Stimulated activated CD4-positive, alpha-beta T cell treated with anti-CD3 and anti-CD28 coated beads, Interleukin-4, amount 100 ng/mL, for 1 hour (primary cell): ENCODE data around the gene SLC25A33.

Experiments
- DNase-seq: peaks from one replicate; pipeline ENCODE4 v3.0.0-alpha.2; 2020

The SLC25A33 gene

GRCh38 chr1:9589144-9589718 is 50.0 kb downstream of the SLC25A33 start:
- peak; percentile 45 for DNase-seq

DNA sequence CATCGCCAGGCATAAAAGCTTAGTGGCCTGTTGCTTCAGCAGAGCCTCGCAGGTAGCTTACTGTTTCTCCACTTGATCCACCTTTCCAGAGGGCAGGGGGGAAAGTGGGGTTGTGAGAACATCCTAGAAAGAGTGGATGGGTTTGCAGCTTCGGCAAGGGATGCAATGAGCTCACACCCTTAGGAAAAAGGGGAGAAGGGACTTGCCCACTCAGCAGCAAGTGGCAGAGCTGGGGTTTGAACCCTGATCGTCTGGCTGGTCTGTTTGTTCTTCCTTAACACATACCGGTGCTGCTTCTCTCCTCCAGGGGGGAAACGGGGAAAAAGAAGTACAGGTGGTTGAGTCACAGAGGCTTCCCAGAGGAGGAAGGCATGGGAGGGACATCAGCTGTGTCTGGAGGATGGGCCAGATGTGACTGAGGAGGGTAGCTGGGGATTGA is 50.5 kb downstream of the SLC25A33 start:
- DNase-seq: no peak

DNA sequence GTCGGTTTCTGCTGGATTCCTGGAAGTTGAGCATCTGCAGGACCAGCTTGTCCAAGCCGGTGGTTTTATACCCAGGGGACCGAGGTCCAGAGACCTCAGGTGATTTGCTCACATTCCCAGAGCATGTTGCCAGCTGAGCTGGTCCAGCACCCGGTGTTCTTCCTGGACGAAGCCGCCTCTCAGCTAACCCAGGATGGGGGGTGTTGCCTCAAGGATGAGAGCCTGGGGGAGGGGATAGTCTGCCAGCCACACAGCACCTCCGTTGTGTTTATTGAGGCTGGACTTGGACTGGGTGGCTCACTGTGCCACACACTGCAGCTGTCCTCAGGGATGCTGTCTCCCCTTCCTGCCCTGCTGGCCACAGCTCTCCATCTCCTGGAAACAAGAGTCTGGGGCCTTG is 50.9 kb downstream of the SLC25A33 start:
- no peak for DNase-seq

- DNase-seq: no peak
These were observed 51.8 kb downstream of the SLC25A33 start for GRCh38 chr1:9590945-9591668.

DNA sequence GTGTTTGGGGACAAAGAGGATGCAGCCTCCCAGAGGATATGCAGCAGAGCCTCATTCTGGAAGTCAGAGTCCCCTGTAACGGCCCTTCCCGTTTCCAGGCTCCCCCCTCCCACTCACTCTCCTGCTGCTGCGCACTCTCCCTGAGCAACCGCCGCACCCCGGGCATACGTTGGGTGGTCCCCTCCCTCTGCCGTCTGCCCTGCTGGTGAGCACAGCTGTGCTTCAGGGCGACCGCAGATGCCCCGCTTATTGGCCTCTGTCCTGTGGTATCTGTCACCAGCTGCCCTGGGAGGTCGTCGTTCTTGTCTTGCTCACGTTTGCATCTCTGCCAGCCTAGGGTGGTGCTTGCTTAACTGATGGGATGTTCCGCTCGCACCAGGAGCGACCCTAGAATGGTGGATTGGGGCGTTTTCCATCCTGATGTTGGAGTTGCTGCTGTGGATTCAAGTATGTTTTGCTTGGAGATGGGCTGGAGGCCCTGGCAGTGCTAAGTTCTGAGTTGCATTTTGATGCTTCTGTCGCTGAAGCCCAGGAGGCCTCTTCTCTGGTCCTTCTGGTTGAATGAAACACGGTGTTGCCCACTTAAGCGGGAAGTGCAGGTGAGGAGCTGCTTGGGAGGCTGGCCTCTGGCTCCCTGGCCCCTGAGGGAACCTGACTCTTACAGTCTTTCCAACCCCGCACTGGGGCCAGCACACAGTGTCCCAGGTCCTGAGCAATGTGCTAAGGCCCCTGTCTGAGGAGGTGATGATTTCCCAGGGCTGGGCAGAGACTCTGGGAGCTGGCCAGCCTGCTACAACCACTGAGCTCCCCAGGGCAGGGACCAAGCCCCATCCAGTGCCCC is 52.6 kb downstream of the SLC25A33 start:
- DNase-seq: no peak

DNA sequence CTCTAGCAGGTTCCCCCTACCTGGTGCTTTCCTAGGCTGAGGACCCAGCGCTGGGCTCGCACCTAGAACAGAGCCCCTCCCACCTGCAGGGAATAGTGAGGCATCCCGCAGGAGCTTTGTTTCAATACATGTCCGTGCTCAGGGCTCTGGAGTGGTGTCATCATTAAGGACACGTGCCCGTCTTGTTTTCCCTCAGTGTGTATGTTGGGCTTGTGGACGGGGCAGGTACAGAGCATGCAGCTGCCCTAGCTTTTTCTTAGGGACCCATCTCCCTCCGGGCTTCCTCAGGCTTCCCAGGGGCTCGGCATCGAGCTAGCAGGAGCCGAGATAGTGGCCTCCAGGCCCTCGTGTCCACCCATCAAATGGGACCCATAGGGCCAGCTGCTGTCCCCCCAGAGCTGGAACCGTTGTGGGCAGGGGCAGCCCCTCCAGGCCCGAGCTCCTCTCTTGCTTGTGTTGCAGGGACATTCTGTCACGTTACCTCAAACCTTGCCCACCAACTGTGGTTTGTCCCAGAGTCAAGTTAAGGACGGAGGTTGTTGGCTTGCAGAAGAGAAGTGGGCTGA is 53.3 kb downstream of the SLC25A33 start:
- DNase-seq: no peak

GRCh38 chr1:9593147-9593491 is 53.9 kb downstream of the SLC25A33 start:
- no peak for DNase-seq

DNA sequence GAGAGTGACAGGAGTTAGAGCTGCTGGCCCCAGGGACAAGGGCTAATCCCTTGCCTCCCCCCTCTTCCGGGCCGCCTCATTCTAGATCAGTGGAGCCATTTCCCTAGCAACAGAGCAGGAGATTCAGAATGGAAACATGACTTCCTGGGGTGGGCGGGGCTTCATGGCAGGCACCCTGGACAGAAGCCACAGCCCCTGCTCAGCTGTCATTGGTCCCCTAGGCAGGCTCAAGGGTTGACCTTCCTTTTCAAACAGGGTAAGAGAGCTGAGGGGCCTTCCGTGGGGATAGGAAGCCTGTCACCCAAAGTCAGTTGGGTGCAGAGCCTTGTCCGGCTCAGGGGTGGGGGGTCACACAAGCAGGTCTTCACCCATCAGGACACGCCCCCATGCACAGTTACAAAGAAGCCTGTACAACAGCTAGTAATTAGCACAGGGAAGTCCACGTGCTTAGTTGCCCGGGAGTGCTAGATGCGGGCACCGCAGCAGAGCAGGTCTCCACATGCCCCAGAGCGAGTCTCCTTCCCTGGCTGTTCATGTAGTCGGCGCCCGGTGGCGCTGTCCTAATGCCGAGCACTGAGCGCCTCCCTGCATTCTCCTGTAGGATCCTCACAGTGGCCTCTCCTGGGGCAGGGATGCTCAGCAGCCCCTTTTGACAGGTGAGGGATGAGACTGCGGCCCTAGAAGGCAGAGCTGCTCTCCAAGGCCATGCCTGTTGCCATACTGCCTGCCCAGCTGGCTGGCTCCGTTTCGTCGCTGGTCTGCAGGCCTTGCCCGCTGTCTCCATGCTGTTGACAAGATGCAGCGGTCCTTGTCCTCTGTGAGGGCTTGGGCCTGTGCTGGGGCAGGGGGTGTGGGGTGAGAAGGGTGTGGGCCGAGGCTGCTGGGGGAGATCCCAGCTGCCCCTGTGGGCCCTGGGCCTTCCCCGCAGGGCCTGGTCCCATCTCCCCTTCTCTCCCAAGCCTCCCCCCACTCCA is 54.5 kb downstream of the SLC25A33 start:
- peak; percentile 29 for DNase-seq

DNA sequence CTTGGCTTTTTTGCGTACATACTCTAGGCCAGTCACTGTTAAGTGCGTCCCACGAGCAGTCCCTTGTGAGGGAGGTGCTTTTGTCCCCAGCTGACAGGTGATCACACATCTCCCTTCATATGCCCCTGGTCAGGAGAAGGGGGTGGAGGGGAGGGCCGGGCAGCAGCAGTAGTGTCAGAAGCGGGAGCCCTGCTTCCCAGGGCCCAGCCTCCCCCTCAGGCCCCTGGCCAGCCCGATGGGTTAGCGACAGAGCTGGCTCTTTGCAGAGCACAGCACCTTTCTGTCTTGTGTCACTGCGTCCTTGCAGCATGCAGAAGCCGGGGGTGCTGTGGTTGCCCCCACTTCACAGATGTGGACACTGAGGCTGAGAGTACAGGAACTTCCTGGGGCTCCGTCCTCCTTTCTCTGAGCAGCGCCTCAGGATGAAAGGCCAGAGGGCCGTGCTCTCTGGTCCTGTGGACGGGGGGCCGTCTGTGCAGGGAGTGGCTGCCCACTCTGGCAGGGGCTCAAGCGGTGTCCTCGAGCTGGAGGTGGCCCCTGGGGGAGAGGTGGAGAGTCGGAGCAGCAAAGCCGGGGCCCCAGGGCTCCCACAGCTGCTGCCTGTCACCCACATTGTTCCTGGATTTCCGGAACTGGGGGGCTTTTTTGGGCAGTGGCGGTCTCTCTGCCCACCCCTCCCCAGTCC is 55.3 kb downstream of the SLC25A33 start:
- no peak for DNase-seq

GRCh38 chr1:9595156-9595967 is 56.1 kb downstream of the SLC25A33 start:
- DNase-seq: no peak

- no peak for DNase-seq
These were observed 56.7 kb downstream of the SLC25A33 start for GRCh38 chr1:9595968-9596340.

- DNase-seq: no peak
These were observed 57.3 kb downstream of the SLC25A33 start for GRCh38 chr1:9596415-9597123.

DNA sequence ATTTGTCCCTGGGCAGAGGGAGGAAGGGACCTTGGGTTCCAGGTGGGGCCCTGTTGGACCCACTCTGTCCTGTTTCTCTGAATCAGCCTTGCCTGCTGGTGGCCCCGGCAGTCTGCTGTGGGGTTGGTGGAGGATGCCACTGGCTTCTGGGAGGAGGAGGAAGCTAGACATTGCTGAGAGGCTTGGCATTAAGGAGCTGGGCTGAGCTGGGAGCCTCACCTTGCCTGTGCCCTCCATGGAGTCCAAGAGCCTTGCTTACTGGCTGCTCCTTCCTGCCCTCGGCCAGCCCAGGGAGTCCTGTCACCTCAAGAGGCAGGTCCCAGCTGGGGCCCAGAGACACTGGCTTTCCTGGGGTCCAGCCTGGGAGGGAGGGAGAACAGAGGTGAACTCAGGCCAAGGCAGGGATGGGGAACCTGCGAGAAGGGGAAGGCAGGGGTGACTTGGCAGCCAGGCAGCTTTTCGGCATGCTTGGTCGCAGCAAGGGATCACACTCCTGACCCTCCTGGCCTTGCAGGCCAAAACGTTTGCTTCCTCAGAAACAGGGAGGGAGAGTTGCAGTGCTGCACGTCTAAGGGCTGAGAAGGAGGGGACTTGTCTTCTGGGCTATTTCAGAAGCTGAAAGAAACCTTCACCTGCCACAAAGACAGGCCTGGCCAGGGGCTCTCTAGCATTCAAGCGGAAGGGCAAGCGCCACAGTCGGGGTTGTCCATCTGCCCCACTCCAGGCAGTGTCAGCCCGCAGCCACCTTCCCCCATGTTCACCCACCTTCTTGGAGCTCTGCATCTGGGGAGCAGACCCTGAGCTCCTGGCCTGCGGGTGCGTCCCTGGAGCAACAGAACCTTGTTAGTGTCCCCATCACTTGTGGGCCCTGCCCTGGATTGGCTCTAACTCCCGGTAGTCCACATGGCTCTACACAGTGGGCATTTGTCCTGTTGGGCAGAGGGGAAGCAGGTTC is 58.4 kb downstream of the SLC25A33 start:
- DNase-seq: no peak

DNA sequence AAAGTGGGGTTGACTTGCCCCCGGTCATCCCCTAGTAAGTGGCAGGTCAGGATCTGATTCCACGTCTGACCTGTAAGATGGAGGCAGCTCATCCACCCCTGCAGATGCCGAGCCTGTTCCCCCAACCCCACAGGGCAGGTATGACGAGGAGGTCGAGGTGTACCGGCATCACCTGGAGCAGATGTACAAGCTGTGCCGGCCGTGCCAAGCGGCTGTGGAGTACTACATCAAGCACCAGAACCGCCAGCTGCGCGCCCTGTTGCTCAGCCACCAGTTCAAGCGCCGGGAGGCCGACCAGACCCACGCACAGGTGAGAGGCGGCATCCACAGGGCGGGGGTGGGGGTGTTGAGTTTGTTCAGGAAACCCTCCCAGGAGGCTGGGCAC is 59.0 kb downstream of the SLC25A33 start:
- DNase-seq: no peak

- no peak for DNase-seq
These were observed 60.5 kb downstream of the SLC25A33 start for GRCh38 chr1:9599741-9600140.

DNA sequence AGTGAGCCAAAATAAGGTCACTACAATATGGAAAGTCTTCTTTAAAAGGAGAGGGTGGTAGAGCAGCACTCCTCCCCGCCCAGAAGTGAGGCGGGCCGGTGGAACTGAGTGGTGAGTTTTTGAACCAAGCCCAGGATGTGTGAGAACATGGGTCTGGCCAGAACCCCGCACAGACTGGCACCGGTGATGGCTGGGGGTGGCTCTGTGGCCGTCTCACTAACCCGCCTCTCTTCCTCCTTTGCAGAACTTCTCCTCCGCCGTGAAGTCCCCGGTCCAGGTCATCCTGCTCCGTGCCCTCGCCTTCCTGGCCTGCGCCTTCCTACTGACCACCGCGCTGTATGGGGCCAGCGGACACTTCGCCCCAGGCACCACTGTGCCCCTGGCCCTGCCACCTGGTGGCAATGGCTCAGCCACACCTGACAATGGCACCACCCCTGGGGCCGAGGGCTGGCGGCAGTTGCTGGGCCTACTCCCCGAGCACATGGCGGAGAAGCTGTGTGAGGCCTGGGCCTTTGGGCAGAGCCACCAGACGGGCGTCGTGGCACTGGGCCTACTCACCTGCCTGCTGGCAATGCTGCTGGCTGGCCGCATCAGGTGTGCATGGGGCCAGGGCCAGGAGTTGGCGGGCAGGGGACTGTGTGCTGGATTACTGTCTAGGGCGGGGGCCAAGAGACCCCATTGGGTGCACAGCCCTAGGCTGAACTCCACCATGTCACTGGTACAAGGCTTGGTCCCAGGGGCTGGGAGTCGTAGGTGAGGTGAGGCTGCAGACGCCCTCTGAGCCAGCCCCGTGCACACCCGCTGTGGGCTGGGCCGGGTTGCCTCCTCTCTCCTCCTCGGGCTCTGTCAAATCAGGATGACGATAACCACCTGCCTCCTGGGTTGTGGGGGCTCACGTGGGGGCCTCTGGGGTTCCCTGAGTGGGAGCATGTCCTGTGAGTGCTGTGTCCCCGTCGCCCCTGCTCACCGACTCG is 61.9 kb downstream of the SLC25A33 start:
- DNase-seq: no peak

DNA sequence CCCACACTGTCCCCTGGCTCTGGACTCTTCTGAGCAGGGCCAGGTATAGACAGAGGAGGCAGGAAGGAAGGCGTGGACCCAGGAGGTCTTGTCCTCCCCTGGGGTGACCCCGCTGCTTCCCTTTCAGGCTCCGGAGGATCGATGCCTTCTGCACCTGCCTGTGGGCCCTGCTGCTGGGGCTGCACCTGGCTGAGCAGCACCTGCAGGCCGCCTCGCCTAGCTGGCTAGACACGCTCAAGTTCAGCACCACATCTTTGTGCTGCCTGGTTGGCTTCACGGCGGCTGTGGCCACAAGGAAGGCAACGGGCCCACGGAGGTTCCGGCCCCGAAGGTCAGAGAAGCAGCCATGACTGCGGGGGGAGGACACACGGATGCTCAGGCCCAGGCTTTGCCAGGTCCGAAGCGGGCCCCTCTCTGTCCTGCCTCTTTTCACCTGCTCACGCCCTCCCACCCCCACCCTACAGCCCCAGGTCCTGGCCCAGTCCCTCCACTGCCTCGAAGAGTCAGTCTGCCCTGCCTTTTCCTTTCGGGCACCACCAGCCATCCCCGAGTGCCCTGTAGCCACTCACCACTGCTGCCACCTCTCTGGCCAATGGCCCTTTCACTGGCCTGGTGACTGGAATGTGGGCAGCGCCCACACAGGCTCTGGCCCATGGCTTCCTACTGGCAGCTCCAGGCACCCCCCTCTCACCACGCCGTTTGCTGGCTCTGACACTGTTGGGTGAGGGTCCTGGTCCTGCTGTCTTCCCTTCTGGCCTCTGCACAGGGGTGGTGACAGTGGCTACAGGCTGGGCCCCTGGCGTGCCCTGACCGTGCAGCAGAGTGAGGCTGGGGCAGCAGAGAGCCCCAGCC is 62.9 kb downstream of the SLC25A33 start:
- no peak for DNase-seq
